Osteoblast (primary cell): ENCODE results near the gene IGF1R. TPM values are rescaled to one million over a fixed set of nuclear protein-coding genes. Genes with fewer than 3 reads are reported as not detected.

Experiments
- DNase-seq: peaks from one replicate; pipeline ENCODE4 v3.0.0; 2011; ENCODE audit warnings: low spot score, mixed read lengths; ENCODE audit not compliant: insufficient read length; ENCODE audit errors: missing footprints
- H2AFZ ChIP-seq: 2 replicates; pipeline ENCODE4 v1.6.0; 2011; ENCODE audit warnings: mild to moderate bottlenecking, low read length
- H3K27ac ChIP-seq: 2 replicates; pipeline ENCODE4 v1.5.1; 2011; ENCODE audit warnings: mild to moderate bottlenecking, low read depth, low read length, moderate library complexity
- H3K27me3 ChIP-seq: 2 replicates; pipeline ENCODE4 v1.6.0; 2012; ENCODE audit warnings: mild to moderate bottlenecking, control low read depth, inconsistent platforms, low read length, moderate library complexity; ENCODE audit not compliant: insufficient read depth
- H3K36me3 ChIP-seq: 2 replicates; pipeline ENCODE4 v1.5.1; 2011; ENCODE audit warnings: mild to moderate bottlenecking, low read length, control low read depth, moderate library complexity; ENCODE audit not compliant: insufficient read depth
- H3K4me1 ChIP-seq: 2 replicates; pipeline ENCODE4 v1.5.1; 2011; ENCODE audit warnings: mild to moderate bottlenecking, low read length, control low read depth, moderate library complexity; ENCODE audit not compliant: insufficient read depth
- H3K4me2 ChIP-seq: 2 replicates; pipeline ENCODE4 v1.6.0; 2011; ENCODE audit warnings: mild to moderate bottlenecking, low read length; ENCODE audit not compliant: insufficient read depth
- H3K4me3 ChIP-seq: fragments of 200-600 bp; sonication (generic); 3 replicates; pipeline ENCODE4 v1.5.1; 2012; ENCODE audit warnings: mild to moderate bottlenecking, low read length, inconsistent platforms; ENCODE audit not compliant: insufficient read depth
- H3K79me2 ChIP-seq: 2 replicates; pipeline ENCODE4 v1.6.0; 2012; ENCODE audit warnings: mild to moderate bottlenecking, low read length, control low read depth, inconsistent platforms; ENCODE audit not compliant: insufficient read depth
- H3K9me3 ChIP-seq: 2 replicates; pipeline ENCODE4 v1.5.1; 2011; ENCODE audit warnings: low read depth, low read length, control low read depth
- H4K20me1 ChIP-seq: 2 replicates; pipeline ENCODE4 v1.6.0; 2012; ENCODE audit warnings: mild to moderate bottlenecking, low read length, control low read depth; ENCODE audit not compliant: insufficient read depth
- CTCF ChIP-seq: IDR thresholded peaks from 2 replicates; pipeline ENCODE4 v1.5.1; 2011; ENCODE audit warnings: mild to moderate bottlenecking, low read depth, low read length, moderate library complexity; ENCODE audit errors: extremely low read depth
- total RNA-seq: library from RNA; depleted of rRNA; stranded (reverse); fragments of >200 nt; gene quantifications from 2 replicates; pipeline ENCODE4 v1.2.3, GENCODE V29; 2012

The IGF1R gene
- total RNA-seq, 1 donor: 18.8 TPM

- no peaks in the 10 kb centered on the region for H3K9me3 ChIP-seq
- no peaks in the 10 kb centered on the region for H3K27me3 ChIP-seq
- DNase-seq: no peak
- peaks cover 91% of the 10 kb centered on the region for H3K79me2 ChIP-seq
- no peak overlapping the region for H3K4me3 ChIP-seq
- no peak for TF ChIP-seq CTCF
- no peak overlapping the region for H3K4me2 ChIP-seq
- peaks cover 57% of the 10 kb centered on the region for H4K20me1 ChIP-seq
- peaks cover 6% of the 10 kb centered on the region for H3K4me1 ChIP-seq
- no peaks in the 10 kb centered on the region for H3K36me3 ChIP-seq
- no peak overlapping the region for H3K27ac ChIP-seq
- H2AFZ ChIP-seq: no peak overlapping the region
Measured at GRCh38 chr15:98698792-98699191, 50.5 kb downstream of the IGF1R start.

GRCh38 chr15:98699591-98700424, 51.5 kb downstream of the IGF1R start:
- Histone ChIP-seq H2AFZ (no peak overlapping the region), H3K9me3 (no peaks in the 10 kb centered on the region), H3K4me3 (no peak overlapping the region), H3K4me1 (peaks cover 6% of the 10 kb centered on the region), H3K36me3 (no peaks in the 10 kb centered on the region), H4K20me1 (peaks cover 61% of the 10 kb centered on the region), H3K79me2 (peaks cover 91% of the 10 kb centered on the region), H3K27ac (no peak overlapping the region), H3K4me2 (no peak overlapping the region), H3K27me3 (no peaks in the 10 kb centered on the region)
- no peak for TF ChIP-seq CTCF
- DNase-seq: no peak

- no peak for DNase-seq
- Histone ChIP-seq H3K36me3 (no peaks in the 10 kb centered on the region), H3K27ac (no peak overlapping the region), H3K4me3 (no peak overlapping the region), H3K79me2 (peaks cover 91% of the 10 kb centered on the region), H2AFZ (no peak overlapping the region), H3K9me3 (no peaks in the 10 kb centered on the region), H4K20me1 (peaks cover 55% of the 10 kb centered on the region), H3K4me2 (no peak overlapping the region), H3K27me3 (no peaks in the 10 kb centered on the region), H3K4me1 (peaks cover 6% of the 10 kb centered on the region)
- TF ChIP-seq CTCF: no peak
Measured at GRCh38 chr15:98700519-98700918, 52.2 kb downstream of the IGF1R start.

- peaks cover 95% of the 10 kb centered on the region for H3K79me2 ChIP-seq
- H4K20me1 ChIP-seq: peaks cover 44% of the 10 kb centered on the region
- no peak overlapping the region for H2AFZ ChIP-seq
- H3K27ac ChIP-seq: no peak overlapping the region
- no peaks in the 10 kb centered on the region for H3K36me3 ChIP-seq
- peaks cover 6% of the 10 kb centered on the region for H3K4me1 ChIP-seq
- H3K4me2 ChIP-seq: no peak overlapping the region
- H3K9me3 ChIP-seq: no peaks in the 10 kb centered on the region
- no peak for TF ChIP-seq CTCF
- no peak overlapping the region for H3K4me3 ChIP-seq
- H3K27me3 ChIP-seq: no peaks in the 10 kb centered on the region
- no peak for DNase-seq
Measured at GRCh38 chr15:98703126-98703685, 54.9 kb downstream of the IGF1R start.
